GM19351 (cell line): ENCODE data around the gene HERC3.

Experiments used
- ATAC-seq: cut with Tn5 transposase; IDR thresholded peaks from one replicate; pipeline ENCODE4 v1.9.1; 2021; ENCODE audit warnings: mild to moderate bottlenecking, moderate library complexity; ENCODE audit not compliant: unreplicated experiment

Gene HERC3

DNA sequence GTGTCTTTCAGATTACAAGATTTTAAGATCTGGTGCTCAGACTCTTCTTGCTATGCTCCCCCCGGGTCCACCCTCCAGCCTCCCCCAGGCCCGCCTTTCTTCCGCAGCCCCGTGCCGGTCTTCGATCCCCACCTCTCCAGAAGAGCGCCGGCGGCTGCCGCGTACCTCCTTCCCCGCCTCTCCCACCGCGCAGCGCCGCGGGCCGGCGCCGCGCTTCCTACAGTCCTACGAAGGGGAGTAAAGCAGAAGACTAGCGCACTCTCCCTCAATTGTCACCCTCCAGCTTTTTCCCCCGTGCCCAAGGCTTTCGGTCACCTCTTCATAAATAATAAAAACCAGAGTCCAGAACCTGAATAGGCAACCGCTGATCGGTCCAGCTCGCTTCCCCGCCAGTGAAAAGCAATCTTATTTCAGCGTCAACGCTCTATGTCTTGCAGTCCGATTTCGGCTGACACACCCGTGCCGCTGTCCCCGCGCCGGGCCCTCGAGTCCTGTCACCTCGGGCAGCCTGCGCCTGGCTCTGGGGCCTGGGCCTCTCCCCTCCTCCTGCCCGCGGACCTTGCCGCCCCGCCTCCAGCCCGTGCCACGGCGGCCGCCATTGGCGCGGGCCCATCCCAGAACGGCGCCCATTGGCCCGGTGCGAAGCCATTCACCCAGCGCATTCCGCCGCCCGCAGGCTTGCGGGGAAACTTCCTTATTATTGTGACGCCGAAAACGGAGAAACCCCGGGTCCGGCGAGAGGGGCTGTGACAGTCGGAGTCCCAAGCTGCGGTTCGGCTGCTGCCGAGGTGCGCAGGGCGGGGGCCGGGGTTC lies at the start of gene HERC3:
Gene HERC3, plus strand, starts transcription at position 694 of the 813 bp plus-strand sequence. CDS start 13,344 bp downstream, outside the sequence.
- peak; percentile 92 for ATAC-seq

DNA sequence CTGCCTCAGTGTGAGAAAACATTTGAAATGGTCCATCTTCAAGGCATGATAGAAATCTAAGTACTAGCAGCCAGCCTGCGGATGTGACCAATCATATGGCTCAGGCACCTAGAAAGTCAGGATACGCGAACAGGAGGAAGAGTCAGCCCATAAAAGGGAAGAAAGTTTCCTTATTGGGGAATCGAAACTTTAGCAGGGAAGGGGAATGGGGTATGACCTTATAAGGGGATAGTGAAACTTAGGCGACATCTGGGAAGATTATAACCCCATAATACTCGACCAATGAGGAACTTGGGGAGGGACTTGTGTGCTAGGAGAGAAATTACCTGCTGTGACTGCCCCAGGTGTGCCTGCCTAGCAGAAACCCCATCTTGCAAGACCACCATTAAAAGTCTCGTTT lies 42.5 kb upstream of the HERC3 start:
- no peak for ATAC-seq

DNA sequence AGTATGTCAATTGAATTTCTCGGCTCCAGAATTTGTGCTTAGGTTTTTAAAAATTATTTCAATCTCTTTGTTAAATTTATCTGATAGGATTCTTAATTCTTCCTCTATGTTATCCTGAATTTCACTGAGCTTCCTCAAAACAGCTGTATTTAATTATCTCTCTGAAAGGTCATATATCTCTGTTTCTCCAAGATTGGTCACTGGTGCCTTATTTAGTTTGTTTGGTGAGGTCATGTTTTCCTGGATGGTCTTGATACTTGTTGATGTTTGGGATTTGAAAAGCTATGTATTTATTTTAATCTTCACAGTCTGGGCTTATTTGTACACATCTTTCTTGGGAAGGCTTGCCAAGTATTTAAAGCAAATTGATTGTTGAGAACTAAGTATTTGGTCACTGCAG lies 24.7 kb upstream of the HERC3 start:
- no peak for ATAC-seq

DNA sequence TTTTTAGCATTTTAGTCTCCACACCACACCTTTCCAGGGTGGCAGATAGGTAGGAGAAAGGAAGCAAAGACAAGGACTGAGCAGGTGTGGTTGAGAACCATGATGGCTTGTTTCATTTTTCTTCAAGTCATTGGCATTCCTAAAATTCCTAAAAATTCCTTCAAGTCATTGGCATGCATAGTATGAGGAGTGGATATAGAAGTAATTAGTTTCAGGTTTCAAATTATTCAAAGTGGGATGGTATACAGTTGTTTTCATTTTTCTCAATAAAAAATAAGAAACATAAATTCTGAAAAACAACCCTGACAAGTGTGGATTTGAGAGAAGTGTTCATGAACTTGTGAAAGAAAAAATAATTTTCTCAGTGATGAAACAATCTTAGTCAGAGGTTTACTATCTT lies 22.3 kb upstream of the HERC3 start:
- no peak for ATAC-seq

DNA sequence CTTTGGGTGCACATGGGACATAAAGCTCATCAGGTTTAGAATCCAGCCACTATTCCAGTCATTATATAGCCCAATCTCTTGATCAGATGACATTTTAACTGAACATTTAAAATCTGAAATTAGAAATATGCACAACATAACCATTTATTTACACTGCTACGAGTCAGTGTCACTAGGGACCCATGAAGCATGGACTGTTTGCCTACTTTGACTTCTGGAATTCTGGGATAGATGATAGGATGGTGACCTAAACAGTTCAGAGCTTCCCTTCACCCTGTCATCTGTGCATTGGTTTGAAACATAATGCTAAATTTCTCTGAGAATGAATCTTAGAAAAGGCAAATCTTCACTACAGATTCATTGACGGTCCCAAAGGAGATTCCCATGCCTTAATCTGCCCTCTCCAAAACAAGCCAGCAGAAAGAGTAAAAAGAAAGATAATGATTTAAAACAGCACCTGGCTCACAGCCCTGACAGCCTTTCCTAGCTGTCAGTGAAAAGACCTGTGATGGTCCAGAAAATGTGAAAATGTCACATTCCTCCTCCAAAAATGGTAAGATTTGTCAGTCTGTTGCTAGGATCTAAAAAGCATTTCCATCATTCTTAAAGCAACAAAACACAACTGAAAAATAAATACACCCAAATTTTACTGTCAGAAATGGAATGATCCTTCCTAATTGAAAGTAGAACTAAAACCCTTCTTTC lies 18.9 kb upstream of the HERC3 start:
- no peak for ATAC-seq

DNA sequence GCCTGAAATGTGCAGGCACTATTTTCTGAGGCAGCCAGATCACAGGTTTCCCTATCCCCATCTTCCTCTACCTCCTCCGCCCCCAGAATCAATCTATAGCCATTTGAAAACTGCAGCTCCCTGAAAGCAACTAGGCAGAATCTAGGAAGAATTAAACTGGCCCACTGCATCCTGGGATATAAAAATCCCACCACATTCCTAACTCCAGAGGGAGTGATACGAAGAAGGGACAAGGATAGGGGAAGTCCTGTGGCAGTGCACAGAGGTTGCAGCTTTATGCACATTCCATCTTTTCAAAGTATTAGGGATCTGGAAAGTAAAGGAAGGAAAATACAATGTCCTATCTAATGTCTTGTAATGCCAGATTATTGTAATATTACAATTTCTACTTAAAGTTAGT lies 18.3 kb upstream of the HERC3 start:
- ATAC-seq = no peak

DNA sequence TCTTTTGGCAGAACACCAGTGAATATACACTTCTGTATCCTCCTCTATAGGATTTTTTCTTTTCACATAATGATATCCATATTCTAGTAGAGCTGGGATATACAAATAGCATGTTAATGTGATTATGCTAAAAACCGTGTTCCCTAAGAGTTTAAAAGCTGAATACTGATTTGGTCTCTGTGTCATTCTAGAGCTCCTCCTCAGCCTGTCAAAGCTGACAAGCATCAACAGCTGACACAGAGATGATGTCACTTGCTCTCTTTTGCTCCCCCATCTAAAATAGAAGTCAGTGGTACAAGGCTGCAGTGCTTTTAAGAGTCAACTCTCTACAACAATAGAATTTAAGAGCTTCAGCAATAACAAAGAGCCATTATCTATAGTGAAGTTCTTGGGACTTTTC lies 17.1 kb upstream of the HERC3 start:
- ATAC-seq = no peak

DNA sequence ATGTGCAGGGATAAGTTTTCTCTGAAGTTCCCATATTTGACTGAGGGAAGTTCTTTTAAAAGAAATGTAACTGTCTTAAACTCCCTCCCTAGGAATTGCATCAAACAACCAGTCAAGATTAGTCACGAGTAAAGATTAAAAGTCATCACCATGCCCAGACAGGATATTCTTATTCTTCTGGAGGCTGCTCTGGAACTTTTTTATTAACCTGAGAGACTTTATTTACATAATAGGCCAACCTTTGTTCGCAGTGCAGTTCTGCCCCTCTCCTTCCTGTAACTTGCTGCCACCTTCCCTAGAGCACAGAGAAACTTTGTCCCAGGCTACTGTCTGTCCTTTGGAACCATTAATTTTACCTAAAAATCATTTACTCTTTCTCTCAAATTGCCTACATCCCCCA lies 9.8 kb upstream of the HERC3 start:
- ATAC-seq = no peak

DNA sequence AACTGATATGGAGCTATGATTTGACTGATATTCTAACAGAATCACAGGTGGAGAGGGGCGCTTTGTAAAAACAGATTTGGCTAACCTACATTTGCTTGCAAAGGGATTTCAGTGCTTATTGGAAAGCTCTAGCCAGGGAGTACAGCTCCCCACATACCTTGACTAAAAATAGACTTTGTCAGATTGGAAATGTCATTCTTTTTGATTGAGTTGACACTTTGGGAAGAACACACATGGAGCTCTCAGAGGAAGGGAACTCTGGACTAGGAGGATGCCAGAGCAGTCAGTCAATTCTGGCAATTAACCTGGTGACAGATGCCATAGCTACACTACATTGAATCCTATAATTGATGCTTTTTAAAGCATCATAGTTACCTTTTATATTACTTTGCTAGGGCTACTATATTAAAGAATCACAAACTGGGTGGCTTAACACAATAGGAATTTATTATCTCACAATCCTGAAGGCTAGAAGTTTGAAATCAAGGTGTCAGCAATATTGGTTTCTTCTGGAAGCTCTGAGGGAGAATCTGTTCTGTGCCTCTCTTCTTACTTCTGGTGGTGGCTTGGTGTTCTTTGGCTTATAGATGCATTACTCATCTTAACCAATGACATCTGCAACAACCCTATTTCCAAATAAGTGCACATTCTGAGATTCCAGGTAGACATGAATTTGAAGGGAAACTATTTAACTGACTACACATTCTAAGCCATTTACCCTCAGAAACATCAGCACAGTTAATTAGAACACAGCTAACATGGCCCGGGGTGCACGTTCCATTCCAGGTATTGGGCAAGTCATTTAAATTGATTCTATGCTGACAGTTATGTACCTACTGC lies 8.4 kb upstream of the HERC3 start:
- ATAC-seq = no peak

DNA sequence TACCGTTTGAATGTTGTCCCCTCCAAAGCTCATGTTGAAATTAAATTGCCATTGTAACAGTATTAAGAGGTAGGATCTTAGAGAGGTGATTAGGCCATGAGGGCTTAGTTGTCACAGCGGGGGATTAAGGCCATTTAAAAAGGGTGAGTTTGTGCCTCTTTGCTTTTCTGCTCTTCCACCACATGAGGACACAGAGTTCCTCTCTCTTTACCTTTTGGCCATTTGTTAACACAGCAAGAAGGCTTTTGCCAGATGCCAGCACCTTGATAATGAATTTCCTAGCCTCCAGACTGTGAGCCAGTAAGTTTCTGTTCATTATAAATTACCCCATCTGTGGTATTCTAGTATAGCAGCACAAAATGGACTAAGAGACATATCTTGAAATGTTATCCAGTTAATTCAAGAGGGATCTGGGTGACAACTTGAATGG lies 7.8 kb upstream of the HERC3 start:
- no peak for ATAC-seq

DNA sequence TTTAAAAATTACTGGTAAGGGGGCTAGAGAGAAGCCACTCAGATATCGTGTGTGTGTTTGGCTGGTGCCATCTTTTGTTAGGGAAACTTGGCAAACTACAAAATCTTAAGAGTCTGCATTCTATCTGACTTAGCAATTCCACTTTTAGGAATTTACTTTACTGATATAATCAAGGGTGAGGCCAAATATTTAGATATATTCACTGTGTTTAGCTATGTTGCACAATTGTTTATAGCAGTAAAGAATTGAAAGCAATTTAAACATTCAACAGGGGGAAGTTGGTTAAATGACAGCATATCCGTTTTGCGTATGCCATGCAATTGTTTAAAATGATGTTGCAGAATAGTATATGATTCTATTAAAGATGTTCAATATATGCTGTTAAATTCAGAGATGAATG lies 6.4 kb upstream of the HERC3 start:
- ATAC-seq = no peak

DNA sequence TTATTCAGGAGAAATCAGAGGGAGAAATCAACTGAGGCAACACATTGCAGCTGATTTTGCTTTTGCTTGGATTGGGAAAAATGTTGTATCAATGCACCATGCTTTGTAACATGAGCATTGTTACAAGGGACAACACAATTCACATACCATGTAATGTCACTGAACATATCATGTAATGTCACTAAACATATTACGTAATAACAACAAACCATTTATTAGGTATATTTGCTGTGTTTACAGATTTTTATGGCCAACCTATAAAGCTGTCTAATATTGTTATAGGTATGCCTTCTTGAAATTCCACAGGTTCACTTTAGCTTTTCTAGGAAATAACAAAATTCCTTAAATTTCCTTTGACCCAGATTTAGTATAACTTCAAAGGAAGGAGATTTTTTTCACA lies 5.0 kb upstream of the HERC3 start:
- no peak for ATAC-seq

DNA sequence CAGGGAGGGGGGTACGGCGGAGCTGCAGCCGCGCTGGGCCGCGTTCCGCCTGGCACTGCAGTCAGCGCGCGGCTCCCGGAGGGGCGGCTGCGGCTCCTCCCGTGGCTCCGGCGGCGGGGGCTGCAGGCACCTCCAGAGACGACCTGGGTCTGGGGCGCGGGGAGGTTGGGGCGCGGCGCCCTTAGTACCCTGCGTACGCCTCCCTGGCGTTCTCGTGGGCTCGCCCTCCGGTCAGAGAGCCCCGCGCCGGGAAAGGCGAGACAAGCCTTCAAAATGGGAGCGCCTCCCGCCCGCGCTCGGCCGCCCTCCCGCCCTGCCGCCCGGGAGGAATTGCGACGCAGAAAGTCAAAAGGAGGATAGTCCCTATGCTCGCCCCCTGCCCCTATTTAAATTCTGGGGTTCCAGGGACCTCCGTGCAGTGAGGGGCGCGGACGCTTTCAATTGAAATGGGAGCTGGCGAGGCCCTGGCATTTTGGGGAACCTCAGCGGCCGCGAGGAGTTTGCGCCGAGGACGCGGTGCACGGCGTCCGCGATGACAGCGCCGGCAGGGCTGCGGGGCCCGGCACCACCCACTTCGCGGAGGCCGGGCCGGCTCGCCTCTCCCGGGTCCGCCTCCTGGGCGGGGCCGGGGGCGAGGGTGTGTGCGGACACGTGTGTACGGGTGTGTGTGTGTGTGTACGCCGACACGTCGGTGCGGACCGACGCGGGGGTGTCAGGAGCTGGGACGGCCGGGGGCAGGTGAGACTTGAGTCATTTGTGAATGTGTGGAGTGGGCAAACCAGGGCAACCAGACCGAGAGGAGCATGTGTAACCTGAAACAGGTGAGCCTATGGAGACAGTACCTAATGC lies 544 bp downstream of the HERC3 start:
- ATAC-seq = peak; percentile 82

DNA sequence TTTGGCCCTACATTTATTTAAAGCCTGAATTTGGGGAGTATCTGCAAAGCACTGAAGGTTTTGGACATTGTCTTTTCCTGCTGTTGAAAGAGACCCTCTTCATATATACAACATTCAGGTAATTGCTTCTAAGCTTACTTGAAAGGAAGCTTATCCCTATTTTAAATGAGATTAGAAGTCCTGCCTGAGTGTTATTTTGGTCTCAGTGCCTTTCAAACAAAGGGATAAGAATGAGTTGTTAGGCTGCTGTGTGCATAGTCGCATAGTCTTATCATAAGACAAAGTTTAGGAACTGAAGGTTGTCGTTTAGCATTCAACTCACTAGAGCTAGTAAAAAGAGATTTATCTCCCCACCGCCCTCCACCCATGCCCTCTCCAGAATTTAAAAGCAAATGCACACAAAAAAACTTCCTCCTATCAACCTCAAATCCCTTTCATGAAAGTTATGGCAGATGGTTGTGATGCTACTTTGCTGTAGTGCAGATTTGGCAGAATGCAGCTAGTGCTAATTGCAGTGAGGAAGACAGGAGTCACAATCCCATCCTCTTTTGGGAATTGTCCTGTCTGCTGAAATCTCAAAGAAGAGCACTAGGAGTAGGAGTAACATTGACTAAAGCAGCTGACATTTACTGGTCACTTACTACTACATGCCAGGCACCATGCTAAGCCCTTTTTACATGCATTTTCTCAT lies 5.8 kb downstream of the HERC3 start:
- no peak for ATAC-seq

DNA sequence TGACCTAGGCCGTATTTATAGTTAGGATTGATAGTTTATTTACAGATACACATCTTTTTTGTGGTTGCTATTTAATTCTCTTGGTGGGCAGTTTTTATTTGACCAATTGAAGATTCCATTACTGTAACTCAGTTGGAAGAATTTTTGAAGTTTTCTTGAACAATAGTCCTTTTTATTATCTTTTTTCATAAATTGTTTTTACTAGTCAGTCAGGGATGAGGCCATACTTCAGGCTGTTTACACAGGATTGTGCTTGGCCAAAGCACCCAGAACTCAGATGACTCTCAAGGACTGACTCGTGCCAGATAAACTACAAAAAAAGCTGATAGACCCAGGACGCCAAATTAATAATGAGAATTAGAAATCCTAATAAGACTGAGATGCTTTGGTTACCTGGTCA lies 7.0 kb downstream of the HERC3 start:
- ATAC-seq = no peak

DNA sequence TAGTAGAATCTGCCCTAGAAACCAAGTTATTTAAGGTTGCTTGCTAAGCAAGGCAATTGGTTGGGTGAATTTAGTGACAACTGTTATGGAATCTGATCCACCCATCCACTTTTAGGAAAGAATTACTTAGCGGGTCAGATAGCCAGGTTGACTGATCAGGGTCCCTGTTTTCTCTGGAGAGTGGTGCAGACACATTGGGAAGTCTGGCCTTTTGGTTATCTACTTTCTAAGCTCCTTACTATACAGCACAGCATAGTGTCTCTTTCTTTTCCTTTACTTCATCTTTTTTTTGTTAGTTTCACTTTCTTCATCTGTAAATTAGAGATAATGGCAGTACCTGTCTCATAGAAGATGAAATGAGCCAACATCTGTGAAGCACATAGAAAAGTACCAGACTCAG lies 7.4 kb downstream of the HERC3 start:
- no peak for ATAC-seq

DNA sequence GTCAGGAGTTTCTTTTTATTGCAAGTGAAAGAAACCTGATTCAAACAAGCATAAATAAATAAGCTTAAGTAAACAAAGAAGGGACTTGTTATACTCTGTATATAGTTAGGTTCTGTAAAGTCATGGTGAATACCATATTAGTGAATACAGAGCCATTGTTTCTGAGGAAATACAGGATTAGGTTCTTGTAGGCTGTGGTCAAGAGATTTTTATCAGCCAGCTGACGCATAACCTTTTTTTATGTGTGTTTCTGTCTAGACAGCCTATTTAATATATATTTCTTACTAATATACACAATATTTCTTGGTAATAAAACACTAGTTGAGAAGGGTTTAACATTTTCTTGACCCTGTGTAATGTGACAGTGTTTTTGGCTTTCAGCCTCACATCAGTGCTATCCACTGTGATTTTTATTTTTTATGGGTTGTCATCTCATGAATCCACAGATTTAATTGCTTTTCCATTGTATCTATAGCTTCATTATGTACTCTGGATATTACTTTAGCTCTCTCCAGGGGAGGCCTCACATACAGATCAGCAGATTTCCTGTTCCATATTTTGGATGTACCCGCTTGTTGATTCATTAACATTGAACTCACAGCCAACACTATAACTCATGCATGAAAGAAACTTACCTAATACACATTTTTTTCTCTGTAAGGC lies 8.0 kb downstream of the HERC3 start:
- no peak for ATAC-seq

DNA sequence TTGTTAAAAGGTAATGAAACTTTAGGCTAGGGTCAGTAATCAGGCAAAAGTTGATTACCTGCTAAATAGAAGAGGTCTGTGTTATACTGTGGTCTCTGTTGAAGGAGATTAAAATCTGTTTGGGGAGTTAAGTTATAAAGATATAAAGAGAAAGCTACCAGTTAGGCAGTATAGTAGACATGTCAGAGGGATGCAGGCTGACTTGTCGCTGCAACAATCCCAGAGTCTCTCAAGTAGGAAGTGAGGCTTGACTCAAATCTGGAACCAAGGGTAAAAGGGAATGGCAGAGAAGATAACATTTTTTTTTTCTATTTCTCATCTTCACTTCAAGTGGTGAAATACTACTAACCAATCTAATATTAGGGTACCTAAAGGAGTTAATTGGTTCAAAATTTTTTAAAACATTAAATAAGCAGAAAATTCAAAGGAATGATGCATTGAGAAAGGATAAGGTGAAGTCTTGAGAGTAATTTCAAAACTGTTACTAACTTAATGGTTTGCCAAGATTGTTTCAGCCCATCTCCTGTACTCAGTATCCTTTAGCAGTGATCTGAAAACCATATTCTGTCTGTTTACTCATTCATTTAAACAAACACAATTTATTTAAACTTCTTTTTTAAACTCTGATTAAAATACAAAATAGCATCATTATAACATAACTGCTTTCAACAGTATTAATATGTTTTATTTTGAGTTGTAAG lies 12.8 kb downstream of the HERC3 start:
- no peak for ATAC-seq

DNA sequence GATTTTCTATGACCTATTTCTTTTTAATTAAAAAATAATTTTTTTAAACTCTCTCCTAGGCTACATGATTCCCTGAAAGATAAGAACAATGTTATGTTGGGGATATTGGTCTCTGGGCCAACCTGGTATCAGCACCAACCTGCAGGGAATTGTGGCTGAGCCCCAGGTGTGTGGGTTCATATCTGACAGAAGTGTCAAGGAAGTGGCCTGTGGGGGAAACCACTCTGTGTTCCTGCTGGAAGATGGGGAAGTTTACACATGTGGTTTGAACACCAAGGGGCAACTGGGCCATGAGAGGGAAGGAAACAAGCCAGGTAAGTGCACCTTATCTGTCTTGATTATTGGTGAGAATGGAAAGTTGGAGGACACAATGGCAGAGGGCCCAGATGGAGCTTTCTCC lies 13.5 kb downstream of the HERC3 start:
- ATAC-seq = no peak
